ENCODE measurements around the gene ANKRD11.
A peak's percentile ranks its signal among the peaks of the same experiment; 100 is the strongest.
"Not testable (repeated sequence)": the region's sequence is repeated elsewhere in the genome, so short reads cannot be mapped to it uniquely, and the experiment has no call there.

The ANKRD11 gene

GRCh38 chr16:89268585-89268984, 221.8 kb downstream of the ANKRD11 start:
- DNase-seq (ENCODE audit: low read depth in 2 of 2) = no peak

GRCh38 chr16:89267746-89268145, 222.6 kb downstream of the ANKRD11 start:
- not testable (repeated sequence) for DNase-seq (ENCODE audit: low read depth in 2 of 2)

- no peak for DNase-seq (ENCODE audit: low read depth in 2 of 2)
Measured at GRCh38 chr16:89266521-89267134, 223.7 kb downstream of the ANKRD11 start.

GRCh38 chr16:89265647-89266046, 224.7 kb downstream of the ANKRD11 start:
- no peak for DNase-seq (ENCODE audit: low read depth in 2 of 2)

- no peak for DNase-seq (ENCODE audit: low read depth in 2 of 2)
Measured at GRCh38 chr16:89264800-89265550, 225.4 kb downstream of the ANKRD11 start.

GRCh38 chr16:89261691-89262563, 228.4 kb downstream of the ANKRD11 start:
- DNase-seq (ENCODE audit: low read depth in 2 of 2) = no peak

- DNase-seq (ENCODE audit: low read depth in 2 of 2) = not testable (repeated sequence)
Measured at GRCh38 chr16:89259901-89260300, 230.5 kb downstream of the ANKRD11 start.

- no peak for DNase-seq (ENCODE audit: low read depth in 2 of 2)
Measured at GRCh38 chr16:89257757-89258465, 232.4 kb downstream of the ANKRD11 start.

- DNase-seq (ENCODE audit: low read depth in 2 of 2) = no peak
Measured at GRCh38 chr16:89257281-89257731, 233.1 kb downstream of the ANKRD11 start.

- DNase-seq (ENCODE audit: low read depth in 2 of 2) = peak; percentile 66 to 82
Measured at GRCh38 chr16:89256651-89257254, 233.6 kb downstream of the ANKRD11 start.

GRCh38 chr16:89253548-89254287, 236.6 kb downstream of the ANKRD11 start:
- DNase-seq (ENCODE audit: low read depth in 2 of 2) = no peak

- no peak for DNase-seq (ENCODE audit: low read depth in 2 of 2)
Measured at GRCh38 chr16:89248196-89248982, 242.0 kb downstream of the ANKRD11 start.

- DNase-seq (ENCODE audit: low read depth in 2 of 2) = not testable (repeated sequence)
Measured at GRCh38 chr16:89247734-89248075, 242.7 kb downstream of the ANKRD11 start.

GRCh38 chr16:89246903-89247733, 243.2 kb downstream of the ANKRD11 start:
- DNase-seq (ENCODE audit: low read depth in 2 of 2) = peak; percentile 91 to 95

GRCh38 chr16:89246383-89246902, 243.9 kb downstream of the ANKRD11 start:
- DNase-seq (ENCODE audit: low read depth in 2 of 2) = no peak

GRCh38 chr16:89244754-89245153, 245.6 kb downstream of the ANKRD11 start:
- no peak for DNase-seq (ENCODE audit: low read depth in 2 of 2)

GRCh38 chr16:89244264-89244663, 246.1 kb downstream of the ANKRD11 start:
- not testable (repeated sequence) for DNase-seq (ENCODE audit: low read depth in 2 of 2)

GRCh38 chr16:89243664-89244063, 246.7 kb downstream of the ANKRD11 start:
- DNase-seq (ENCODE audit: low read depth in 2 of 2) = no peak

GRCh38 chr16:89242795-89243200, 247.6 kb downstream of the ANKRD11 start:
- DNase-seq (ENCODE audit: low read depth in 2 of 2) = no peak

Data from activated CD8-positive, alpha-beta memory T cell treated with anti-CD3 and anti-CD28 coated beads for 4 hours (primary cell).